GM19238 (cell line): ENCODE measurements around the gene PARD3B.

Source experiments
- DNase-seq: peaks from one replicate; pipeline ENCODE4 v3.0.0; 2011; ENCODE audit warnings: low spot score; ENCODE audit not compliant: insufficient read length

PARD3B gene

GRCh38 chr2:204544961-204545860, at the start of gene PARD3B:
PARD3B (plus strand) TSS chr2:204545475; CDS start chr2:204546000, 525 bp downstream.
- DNase-seq: no peak

GRCh38 chr2:204496779-204497178, 48.5 kb upstream of the PARD3B start:
- no peak for DNase-seq

GRCh38 chr2:204497855-204498254, 47.4 kb upstream of the PARD3B start:
- DNase-seq: no peak

- DNase-seq: no peak
Observed at GRCh38 chr2:204498291-204498690, 47.0 kb upstream of the PARD3B start.

GRCh38 chr2:204503869-204504268, 41.4 kb upstream of the PARD3B start:
- no peak for DNase-seq

GRCh38 chr2:204504594-204504993, 40.7 kb upstream of the PARD3B start:
- no peak for DNase-seq

- DNase-seq: no peak
Observed at GRCh38 chr2:204505488-204505887, 39.8 kb upstream of the PARD3B start.

- no peak for DNase-seq
Observed at GRCh38 chr2:204505946-204506345, 39.3 kb upstream of the PARD3B start.

GRCh38 chr2:204507636-204508035, 37.6 kb upstream of the PARD3B start:
- DNase-seq: no peak

GRCh38 chr2:204510709-204511420, 34.4 kb upstream of the PARD3B start:
- DNase-seq: no peak

GRCh38 chr2:204514439-204514838, 30.8 kb upstream of the PARD3B start:
- no peak for DNase-seq

GRCh38 chr2:204515416-204515815, 29.9 kb upstream of the PARD3B start:
- DNase-seq: no peak

- DNase-seq: no peak
Observed at GRCh38 chr2:204517154-204517553, 28.1 kb upstream of the PARD3B start.

- no peak for DNase-seq
Observed at GRCh38 chr2:204529795-204530463, 15.3 kb upstream of the PARD3B start.

GRCh38 chr2:204530464-204530805, 14.8 kb upstream of the PARD3B start:
- no peak for DNase-seq

- no peak for DNase-seq
Observed at GRCh38 chr2:204533629-204534370, 11.5 kb upstream of the PARD3B start.

- DNase-seq: no peak
Observed at GRCh38 chr2:204535356-204535755, 9.9 kb upstream of the PARD3B start.

GRCh38 chr2:204535764-204536163, 9.5 kb upstream of the PARD3B start:
- DNase-seq: no peak

GRCh38 chr2:204538182-204539018, 6.9 kb upstream of the PARD3B start:
- DNase-seq: no peak

GRCh38 chr2:204539019-204539385, 6.3 kb upstream of the PARD3B start:
- no peak for DNase-seq

- DNase-seq: no peak
Observed at GRCh38 chr2:204541637-204542036, 3.6 kb upstream of the PARD3B start.
